GM19238 (cell line): ENCODE results near the gene HPCAL1.

Source experiments
- DNase-seq: peaks from one replicate; pipeline ENCODE4 v3.0.0; 2011; ENCODE audit warnings: low spot score; ENCODE audit not compliant: insufficient read length

HPCAL1 gene

DNA sequence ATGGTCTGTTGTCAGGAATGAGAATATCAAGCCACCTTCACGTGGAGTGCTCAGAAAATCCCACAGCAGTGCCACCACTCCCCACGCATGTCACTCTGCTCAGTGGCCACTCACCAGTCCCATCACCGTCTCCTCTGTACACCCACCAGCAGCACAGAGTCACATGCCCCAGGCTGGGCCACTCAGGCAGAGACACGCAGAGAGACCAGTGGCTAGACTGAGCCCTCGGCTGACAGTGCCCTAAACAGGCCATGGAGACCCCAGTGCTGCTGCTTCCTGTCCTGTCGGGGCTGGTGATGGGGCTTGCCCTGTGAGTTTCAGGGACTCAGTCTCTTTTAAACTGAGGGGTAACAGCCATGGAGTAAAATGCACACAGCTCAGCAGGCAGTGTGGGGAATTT is 119.5 kb downstream of the HPCAL1 start:
- no peak for DNase-seq

DNA sequence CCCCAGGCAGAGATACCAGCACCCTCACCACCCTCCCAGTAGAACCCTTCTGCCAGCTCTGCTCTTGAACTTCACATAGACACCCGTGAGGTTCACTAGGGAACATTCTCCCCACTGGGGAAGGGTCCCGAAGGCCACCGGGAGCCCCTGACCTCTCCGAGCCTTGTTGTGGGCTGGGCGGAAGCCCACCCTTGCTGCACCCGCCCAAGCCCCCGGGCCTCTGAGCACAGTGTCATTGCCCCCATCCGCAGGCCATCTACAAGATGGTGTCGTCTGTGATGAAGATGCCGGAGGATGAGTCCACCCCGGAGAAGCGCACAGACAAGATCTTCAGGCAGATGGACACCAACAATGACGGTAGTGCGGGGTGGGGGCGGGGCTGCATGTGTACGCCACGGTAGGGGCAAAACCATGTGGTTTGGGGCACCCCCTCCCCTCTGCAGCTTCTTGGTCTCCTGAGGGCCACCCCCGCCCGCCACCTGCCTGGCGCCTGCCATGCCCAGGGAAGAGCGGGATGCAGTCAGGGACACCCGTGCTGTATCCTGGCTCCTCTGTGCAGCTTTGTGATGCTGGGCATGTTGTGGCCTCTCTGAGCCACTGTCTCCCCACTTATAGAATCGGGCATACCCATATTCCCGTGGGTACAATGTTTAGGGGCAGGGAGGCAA is 120.2 kb downstream of the HPCAL1 start:
- no peak for DNase-seq

DNA sequence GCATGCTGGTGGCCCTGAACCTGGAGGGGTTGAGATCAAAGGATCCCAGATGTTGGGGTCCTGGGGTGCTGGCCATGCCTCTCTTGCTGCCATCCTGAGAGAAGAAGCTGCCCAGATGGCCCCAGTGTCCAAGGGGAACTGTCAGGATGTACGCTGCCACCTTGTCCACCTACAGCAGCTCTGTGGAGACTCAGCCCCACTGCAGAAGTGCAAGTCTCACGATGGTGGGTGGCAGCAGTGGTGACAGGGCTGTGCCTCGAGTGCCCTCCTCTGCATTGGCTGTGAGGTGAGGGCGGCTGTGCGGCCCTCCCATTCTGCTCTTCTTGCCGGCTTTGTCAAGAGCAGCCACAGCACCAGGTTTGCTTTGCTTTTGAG is 120.7 kb downstream of the HPCAL1 start:
- DNase-seq = no peak

DNA sequence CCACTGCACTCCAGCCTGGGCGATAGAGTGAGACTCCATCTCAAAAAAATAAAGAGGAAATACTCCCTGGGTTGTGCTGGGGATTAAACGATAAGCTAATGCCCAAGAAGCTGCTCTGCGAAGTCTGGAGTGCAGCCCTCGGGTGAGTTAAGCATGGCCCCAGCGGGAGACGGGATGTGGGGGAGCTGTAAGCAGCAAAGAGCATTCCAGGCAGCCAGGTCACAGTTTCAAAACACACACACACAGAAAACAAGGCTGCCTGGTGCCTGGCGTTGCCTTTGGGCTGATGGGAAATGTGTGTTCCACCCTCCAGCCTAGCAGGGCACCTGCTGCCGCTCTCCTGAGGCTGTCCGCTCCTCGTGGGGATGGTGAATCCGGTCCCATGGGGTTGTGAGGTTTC is 121.3 kb downstream of the HPCAL1 start:
- DNase-seq = no peak

DNA sequence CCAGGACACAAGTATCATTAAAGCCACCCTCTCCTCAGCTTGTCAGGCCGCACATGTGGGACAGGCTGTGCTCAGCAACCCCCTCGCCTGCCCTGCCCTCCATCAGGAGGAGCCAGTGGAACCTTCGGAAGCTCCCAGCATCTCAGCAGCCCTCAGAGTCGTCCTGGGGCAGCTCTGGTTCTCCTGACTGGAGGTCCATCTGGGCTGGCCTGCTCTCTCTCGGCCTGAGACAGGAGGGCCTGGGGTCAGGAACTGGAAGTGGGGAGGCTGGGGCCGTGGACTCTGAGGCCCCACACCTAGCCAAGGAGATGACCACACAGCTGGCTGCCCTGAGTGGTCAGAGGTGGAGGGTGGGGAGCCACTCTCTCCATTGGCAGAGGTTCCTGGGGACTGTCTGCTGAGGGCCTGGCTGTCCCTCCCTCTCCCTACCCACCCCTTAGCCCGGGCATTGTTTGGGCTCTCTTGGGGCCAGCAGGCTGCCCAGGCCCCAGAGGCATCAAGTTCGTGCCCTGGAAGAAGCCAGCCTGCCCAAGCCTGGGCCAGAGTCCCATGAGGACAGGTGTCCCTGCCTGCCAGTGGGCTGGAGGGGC is 122.3 kb downstream of the HPCAL1 start:
- no peak for DNase-seq

DNA sequence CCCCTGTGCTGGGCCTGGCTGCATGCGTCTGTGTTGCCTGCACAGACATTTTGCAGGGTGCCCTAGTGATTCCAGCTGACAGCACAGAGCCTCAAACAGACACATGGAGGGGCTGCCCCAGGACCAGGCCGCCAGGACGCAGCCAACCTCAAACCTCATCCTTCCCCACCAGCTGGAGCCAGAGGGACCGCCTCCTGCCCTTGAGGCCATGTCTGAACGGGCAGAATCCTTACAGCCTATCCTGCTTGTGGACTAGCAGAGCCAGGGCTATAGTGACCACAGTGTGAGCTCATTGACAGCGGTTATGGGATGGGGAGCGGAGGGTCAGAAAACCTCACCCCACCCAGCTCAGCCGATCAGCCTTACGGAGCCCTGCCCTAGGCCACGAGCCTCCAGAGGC is 123.0 kb downstream of the HPCAL1 start:
- no peak for DNase-seq

DNA sequence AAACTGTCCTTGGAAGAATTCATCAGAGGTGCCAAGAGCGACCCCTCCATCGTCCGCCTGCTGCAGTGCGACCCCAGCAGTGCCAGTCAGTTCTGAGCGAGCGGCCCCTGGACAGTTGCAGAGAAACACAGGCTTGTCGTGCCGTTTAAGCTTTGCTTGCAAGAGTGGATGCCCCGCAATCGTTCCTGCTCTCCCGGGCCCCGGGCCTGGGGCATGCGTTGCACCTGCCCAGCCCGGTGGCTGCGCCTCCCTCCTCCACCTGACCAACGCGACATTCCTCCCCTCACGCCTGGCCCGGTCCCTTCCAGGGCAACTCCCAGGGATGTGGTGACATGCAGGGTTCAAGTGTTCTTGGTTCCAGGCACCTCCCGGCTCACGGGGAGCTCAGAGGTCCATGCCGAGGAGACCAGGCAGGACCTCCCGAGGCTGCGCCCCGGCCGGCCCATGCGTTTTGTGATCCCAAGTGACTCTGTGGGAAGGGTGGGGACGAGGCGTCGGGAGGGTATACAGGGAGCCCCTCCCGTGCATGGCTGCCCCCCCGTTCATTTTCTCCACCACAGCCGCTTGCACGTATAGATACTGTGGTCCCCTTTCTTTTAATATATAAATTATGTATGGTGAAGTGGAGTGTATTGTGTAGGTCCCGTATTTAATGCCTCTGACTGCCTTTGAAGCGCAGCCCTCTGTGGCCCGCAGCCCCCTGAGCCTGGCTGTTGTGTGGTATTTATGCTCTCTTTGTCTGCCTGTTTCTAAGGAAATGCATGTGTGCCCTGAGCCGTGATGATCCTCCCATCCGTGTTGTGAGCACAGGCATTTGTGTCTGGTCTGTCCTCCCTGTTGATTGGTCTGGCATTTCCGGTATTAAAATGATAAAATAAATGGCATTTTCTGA is 124.3 kb downstream of the HPCAL1 start:
- no peak for DNase-seq

DNA sequence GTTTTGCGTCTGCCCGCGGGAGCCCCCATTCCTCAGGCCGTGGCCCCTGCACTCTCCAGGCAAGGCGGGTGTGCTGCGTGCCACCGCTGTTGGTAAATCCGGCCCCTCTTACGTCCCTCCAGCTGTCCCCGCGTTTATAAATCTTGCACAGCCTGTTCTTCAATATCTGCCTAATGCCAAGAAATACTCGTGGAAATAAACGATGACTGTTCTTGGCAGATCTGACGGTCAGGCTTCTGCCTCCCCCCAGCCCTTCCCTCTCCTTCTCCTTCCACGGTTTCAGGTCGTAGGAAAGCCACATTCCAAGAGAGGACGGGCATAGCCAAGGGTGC is 124.9 kb downstream of the HPCAL1 start:
- DNase-seq = no peak

DNA sequence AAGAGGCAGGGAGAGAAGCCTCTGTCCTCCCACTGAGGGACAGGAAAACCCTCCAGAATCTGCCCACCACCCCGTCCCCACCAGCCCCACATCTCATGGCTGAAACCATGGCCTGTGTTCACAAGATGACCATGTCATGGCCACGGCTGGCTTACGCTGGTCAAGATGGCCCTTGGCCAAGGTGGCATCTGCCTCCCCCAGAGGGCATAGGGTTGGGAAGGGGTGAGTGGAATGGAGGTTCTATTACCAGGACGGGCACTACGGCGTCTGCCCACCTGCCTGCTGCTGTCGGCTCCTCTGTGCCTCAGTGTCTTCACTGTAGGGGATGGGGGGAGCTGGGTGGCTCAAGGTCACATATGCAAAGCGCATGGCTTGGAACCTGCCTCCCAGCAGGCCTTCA is 125.7 kb downstream of the HPCAL1 start:
- DNase-seq = no peak

DNA sequence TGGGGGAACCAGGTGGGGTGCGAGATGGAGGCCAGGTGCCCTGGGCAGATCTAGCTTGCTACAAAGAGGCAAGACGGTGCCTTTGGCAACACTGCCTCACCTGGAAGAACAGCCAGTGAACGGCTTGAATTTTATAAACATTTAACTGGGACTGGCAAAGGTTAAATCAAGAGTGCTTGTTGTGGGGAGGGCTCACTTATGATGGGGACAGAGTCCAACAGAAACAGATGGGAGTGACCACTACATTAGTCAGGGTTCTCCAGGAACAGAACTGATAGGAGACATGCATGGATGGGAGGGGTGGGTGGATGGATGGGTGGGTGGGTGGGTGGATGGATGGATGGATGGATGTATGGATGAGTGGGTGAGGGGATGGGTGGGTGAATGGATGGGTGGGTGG is 126.2 kb downstream of the HPCAL1 start:
- DNase-seq = no peak

DNA sequence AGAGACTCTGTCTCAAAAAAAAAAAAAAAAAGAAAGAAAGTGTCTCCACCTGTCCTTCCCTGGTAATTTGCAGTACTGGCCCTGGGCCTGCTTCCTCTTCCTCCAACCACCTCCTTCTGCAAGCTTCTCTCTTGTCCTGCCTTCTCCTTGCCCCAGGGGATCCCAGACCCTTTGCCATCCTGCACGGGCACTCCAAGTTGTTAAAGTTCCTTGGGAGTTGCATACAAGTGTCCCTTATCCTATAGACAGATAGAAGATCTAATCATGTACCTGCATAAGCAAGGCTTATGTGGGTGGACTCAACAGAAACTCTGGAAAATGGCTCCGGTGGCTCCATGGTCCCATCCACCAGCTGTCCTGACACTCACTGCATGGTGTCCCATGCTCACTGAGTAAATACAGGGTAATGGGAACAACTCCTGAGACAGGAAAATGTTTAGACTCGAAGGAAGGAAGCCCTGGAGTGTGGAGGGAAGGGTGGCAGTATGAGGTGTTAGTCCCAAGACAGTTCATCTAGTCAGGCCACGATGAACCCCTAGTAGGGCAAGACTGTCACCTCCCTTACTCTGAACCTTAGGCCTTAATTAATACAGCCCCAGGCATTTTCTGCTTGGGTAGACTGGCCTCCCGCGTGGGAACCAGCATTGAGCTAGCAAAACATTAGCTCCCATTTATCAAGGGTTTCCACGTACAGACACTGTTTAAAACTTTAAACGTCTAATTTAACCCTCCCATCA is 128.3 kb downstream of the HPCAL1 start:
- no peak for DNase-seq

DNA sequence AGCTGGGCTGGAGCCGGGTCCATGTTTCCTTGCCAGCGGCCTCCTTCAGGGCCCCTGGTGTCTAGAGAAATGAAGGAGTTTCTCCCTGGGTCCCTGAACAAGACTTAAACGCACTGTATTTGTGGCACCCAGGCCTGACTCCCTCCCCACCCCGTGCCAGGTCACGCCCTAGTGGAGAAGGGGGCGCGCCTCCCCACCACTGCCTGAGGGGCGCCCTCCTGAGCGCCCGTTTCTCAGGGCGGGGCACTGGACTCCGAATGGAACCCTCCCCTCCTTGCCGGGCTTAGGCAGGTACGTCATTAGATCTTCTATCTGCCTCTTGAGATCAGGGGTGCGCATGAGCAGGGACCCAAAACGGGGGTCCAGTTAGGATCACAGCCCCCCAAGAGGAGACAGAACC is 129.1 kb downstream of the HPCAL1 start:
- no peak for DNase-seq

DNA sequence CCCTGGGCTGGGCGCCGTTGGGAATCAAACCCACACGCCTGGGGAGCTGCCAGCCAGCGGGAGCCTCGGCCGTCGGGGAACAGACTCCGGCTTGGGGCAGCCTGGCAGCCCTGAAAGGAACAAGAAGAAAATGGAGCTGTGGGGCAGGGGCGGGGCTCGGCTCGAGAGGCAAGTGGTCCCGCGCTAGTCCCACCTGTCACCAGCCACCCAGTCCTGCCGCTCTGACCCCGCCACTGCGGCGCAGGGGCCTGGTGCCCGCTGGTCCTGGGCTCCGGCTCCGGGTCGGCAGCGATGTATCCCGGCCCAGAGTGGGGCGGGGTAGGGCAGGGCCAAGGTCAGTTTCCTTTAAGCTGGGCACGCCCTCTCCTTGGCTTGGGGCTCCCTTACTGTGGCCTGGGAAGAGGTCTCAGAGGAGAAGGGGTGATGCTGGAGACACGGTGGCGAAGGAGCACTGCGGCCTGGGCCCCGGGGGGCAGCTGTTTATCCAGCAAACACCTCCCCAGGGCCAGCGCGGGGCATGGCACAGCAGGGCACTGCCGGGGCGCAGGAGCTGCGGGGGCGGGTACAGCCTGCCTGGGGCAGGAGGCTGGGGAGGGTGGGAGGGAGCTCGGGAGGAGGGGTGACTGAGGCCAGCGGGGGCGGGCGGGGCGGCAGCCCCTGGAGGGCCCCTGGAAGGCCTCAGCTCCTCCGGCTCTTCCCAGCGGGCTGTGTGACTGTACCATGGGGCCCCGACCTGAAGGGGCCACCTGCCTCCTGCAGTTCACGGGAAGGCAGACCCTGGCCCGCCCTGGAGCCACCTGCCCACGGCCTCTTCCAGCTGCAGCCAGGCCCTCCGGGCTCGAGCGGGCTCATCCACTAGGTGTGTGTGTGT is 129.8 kb downstream of the HPCAL1 start:
- DNase-seq = no peak

DNA sequence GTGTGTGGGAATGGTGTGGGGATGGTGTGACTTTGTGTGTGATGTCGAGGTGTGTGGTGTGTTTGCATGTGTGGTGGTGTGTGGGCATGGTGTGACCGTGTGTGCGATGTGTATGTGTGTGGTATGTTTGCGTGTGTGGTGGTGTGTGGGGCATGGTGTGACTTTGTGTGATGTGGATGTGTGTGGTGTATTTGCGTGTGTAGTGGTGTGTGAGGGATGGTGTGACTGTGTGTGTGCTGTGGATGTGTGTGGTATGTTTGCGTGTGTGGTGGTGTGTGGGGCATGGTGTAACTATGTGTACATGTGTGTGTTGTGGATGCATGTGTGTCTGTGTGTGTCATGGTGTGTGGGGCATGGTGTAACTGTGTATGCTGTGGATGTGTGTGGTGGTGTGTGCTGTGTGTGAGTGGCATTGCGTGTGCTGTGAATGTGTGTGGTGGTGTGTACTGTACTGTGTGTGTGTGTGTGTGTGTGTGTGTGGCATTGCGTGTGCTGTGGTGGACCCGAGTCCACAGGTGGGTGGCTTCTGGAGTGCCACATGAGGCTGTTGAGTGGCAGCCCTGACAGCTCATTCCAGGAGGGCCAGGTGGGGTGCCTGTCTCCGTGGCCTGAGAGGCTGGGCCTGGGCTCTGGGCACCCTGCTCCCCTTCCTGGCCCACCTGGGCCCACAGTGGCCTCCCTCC is 130.7 kb downstream of the HPCAL1 start:
- no peak for DNase-seq

DNA sequence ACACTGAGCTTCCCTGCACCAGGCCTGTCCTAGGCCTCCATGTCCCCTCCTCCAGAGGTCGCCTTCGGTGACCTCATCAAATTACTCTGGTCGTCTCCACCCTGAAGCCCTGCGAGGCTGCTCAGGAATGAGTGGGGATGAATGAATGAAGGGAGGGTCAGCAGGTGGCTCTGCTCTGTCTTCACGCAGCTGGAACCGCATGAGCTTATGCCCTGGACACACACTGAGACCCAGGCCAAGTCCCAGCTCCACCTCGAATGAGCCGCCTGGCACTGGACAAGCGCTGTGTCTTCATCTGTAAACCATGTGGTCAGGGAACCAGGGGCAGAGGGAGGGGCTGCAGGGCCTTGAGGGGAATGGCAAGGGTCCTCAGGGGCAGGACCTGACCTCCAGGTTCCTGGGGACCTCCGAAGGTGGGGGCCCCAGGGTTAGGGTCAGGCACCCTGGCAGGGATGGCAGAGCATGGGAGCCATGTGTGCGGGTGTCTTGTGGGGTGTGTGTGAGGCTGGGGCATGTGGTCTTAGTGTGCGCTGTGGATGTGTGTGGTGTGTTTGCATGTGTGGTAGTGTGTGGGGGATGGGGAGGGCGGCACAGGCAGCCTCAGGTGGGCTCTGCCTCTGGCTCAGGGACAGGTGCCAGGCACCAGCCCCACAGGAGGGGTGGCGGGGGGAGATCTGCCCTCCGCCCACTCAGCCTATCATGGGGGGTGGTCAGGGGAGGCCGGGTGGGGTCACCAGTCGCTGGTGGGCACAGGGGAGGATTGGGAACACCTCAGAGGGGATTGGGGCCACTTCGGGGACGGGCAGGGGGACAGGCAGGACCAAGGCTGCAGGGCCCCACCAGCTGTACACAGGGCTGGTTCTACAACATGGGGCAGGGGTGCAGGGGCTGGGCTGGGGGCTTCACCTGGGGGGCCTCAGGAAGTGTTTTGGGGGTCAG is 131.5 kb downstream of the HPCAL1 start:
- no peak for DNase-seq

DNA sequence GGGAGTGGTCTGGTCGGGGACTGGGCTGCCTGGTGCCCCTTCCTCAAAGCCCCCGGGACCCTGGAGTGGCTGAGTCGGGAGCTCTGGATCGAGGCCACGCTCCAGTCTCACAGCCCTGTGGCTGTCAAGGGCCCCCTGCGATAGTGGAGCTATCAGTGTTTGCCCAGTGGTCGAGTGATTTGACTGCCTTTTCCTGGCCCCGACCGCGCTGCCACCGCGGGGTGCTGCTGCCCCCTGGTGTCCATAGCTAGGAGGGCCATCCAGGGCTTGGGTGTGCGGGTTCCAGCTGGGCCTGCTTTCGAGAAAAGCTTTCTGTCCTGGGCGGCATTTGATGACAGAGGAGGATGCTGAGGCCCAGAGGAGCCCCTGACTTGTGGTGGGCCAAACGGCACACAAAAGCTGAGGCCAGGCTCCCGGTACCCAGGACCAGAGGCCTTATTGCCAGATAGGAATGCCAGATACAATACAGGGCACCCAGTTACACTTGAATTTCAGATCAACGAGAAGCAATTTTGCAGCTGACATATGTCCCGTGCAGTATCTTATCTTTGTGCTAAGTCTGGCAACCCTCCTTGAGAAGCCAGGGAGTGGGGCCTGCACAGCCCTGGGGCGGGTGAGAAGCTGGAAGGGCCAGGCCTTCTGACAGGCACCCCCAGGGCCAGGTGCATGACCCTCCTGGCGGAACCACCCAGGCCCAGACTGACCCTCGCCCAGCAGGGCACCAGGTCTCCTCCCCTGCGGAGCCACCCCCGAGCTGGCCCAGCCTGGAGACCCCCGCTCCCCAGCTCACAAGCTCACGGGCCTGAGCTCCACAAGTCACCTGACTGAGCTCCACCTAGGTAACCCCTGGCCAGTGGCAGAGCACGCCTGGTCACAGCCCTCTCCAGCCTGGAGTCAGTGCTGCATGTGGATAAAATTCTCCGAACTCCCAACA is 132.4 kb downstream of the HPCAL1 start:
- peak; percentile 84 for DNase-seq

DNA sequence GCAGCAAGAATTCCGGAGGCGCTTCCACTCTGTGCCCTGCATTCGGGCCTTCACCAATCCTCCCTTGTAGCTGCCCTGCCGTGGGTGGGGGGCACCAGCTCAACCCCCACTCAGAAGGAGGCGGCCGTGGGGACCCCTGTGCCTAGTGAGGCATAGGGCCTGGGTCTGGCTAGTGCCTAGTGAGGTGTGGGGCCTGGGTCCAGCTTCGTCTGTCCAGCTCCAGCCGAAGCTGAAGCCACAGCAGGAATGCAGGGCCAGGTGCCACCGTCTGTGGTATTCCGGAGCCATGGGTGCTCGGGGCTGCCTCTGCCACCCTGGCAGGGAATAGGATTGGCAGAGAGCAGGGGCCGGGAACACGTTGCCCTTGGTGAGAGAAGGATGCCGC is 133.1 kb downstream of the HPCAL1 start:
- no peak for DNase-seq

DNA sequence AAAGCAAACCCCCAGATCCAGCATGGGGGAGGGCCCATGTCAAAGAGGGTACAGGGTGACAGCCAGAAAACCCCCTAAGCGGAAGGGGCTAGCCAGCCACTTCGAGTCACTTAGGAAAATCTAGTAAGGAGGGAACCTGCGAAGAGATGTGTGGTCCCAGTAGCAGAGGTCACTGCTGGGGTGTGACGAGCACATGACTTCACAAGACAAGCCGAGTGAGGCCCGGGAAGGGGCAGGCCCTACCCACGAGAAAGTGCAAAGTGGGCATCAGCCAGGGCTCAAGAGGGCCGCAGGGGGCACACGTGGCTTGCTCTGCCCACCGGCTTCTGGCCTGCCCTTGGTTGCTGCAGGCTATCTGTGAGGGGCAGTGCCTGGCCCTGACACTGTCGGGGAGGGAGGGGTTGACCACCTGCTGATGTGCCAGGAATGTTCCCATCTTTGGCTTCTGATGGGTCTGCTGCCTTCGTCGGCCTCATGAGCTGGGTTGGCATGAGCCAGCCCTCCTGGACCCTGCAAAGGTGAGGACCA is 133.9 kb downstream of the HPCAL1 start:
- no peak for DNase-seq
